Measurements from ENCODE around the gene ZNF605.
"Not testable (repeated sequence)": the region's sequence is repeated elsewhere in the genome, so short reads cannot be mapped to it uniquely, and the experiment has no call there.

Gene ZNF605

DNA sequence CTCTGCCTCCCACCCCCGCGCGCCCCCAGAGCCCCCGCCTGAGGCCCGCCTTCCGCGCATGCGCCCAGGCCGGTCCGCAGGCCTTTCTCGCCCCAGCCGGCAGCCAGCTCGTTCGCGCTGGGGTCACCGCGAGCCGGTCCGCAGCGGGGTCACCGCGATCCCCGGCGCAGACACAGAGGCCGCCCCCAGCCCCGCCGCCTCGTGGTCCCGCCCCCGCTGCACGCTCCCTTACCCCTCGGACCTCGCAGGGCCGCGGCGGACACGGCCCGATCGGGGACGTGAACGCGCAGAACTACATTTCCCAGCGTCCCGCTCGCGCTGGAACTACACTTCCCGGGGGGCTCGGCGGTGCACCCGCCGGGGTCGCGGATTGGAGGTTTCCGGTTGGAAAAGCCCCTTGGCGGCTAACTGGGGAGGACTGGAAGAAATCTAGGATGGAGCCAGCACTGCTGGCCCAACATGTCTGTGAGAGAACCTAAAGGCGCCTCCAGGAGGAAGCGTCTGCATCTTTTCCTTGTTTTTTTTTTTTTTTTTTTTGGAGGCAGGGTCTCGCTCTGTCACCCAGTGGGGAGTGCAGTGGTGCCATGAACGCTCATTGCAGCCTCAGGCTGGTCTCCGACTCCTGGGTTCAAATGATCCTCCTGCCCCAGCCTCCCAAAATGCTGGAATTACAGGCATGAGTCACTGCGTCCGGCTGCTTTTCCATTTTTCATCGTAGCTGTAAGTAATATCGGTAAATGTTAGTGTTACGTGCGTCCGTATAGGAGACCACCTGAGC, at the start of gene ZNF605:
Gene ZNF605, minus strand, starts transcription at position 296 of the 778 bp plus-strand sequence. CDS start 10,671 bp downstream, outside the sequence.
- TF ChIP-seq, protein P1, sequence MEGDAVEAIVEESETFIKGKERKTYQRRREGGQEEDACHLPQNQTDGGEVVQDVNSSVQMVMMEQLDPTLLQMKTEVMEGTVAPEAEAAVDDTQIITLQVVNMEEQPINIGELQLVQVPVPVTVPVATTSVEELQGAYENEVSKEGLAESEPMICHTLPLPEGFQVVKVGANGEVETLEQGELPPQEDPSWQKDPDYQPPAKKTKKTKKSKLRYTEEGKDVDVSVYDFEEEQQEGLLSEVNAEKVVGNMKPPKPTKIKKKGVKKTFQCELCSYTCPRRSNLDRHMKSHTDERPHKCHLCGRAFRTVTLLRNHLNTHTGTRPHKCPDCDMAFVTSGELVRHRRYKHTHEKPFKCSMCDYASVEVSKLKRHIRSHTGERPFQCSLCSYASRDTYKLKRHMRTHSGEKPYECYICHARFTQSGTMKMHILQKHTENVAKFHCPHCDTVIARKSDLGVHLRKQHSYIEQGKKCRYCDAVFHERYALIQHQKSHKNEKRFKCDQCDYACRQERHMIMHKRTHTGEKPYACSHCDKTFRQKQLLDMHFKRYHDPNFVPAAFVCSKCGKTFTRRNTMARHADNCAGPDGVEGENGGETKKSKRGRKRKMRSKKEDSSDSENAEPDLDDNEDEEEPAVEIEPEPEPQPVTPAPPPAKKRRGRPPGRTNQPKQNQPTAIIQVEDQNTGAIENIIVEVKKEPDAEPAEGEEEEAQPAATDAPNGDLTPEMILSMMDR (IDR thresholded peaks at IDR 0.05; ENCODE audit: low read depth, low read length) = no peak

GRCh38 chr12:132998741-132999140, 42.6 kb upstream of the ZNF605 start:
- H3K4me3 ChIP-seq (ENCODE audit: low read depth, low read length) = no peak overlapping the region
- TF ChIP-seq, protein P1 (IDR thresholded peaks at IDR 0.05; ENCODE audit: low read depth, low read length) = no peak

More for the DNA sequence above, at the start of gene ZNF605:
- H3K4me3 ChIP-seq (ENCODE audit: low read depth, low read length) = peak within 1 kb of the TSS; percentile 83

DNA sequence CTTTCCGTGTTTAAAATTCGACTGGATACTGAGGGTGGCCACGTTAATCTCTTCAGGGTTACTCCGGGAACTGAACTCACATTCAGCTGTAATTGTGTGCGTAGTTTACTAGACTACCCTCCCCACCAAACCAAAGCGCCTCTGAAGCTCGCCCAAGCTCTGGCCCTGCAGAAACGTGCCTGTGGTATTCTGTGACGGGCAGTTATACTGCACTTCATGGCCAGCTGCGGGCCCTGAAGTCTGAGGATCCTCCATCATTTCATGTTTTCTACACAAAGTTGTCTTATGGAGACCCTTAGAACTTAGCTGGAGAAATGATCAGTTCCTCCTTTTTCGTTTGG, 30.7 kb upstream of the ZNF605 start:
- H3K4me3 ChIP-seq (ENCODE audit: low read depth, low read length) = peak overlapping the region; percentile 97
- TF ChIP-seq, protein P1 (IDR thresholded peaks at IDR 0.05; ENCODE audit: low read depth, low read length) = no peak

GRCh38 chr12:132986001-132986884, 30.1 kb upstream of the ZNF605 start, which contains the start of gene ZNF26:
TSS of gene ZNF26 (plus strand) at chr12:132986367. CDS start at chr12:132986841, 474 bp downstream.
- TF ChIP-seq, protein P1 (IDR thresholded peaks at IDR 0.05; ENCODE audit: low read depth, low read length) = no peak
- H3K4me3 ChIP-seq (ENCODE audit: low read depth, low read length) = peak within 1 kb of the TSS; percentile 97

GRCh38 chr12:132976870-132977269, 20.8 kb upstream of the ZNF605 start:
- H3K4me3 ChIP-seq (ENCODE audit: low read depth, low read length) = not testable (repeated sequence)

DNA sequence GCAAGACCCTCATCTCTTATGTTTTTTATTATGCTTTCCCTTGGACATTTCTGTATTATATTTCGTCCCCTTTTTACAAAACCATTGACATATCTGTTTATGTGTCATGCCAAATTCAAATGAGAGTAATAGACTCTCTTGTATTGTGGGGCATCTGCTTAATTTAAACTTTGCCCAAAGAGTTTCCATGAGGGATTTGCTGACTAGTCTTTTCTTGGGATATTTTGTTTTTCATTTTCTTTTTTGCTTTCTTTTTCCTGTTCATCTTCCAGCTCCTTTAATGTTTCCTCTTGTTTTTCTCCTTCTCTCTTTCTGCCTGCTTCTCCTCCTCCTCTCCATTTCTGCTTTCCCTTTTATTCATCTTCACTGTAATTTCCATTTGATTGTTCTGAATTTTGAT, 16.3 kb upstream of the ZNF605 start:
- TF ChIP-seq, protein P1 (IDR thresholded peaks at IDR 0.05; ENCODE audit: low read depth, low read length) = no peak
- no peak overlapping the region for H3K4me3 ChIP-seq (ENCODE audit: low read depth, low read length)

DNA sequence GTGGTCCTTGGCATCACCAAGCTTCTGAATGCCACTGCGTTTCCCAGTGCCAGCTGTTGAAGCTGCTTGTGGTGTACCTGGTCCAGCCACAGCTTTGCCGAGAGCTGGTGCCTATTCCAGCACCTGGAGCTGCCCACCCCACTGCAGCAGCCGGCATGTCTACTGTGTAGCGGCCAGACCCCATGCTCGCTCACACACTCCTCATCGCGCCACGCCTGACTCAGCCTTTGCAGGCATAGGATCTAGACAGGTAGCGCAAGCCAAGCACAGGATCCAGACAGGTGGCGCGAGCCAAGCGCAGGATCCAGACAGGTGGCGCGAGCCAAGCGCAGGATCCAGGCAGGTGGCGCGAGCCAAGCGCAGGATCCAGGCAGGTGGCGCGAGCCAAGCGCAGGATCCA, 11.6 kb upstream of the ZNF605 start:
- no peak overlapping the region for H3K4me3 ChIP-seq (ENCODE audit: low read depth, low read length)
- TF ChIP-seq, protein P1 (IDR thresholded peaks at IDR 0.05; ENCODE audit: low read depth, low read length) = no peak
